Endothelial cell of umbilical vein (primary cell): ENCODE measurements around the gene PKD2. TPM values are rescaled to one million over a fixed set of nuclear protein-coding genes. Genes with fewer than 3 reads are reported as not detected.

Experiments used
- BruUV-seq: library from RNA; stranded (reverse); fragments of 400-500 nt; replicated peaks from 2 replicates; lab custom pipeline; 2021; lab: Mats Ljungman, UMichigan
- CTCF ChIA-PET: fragments of 300-600, 350-600 bp; sonication (Branson Sonifier 250); formaldehyde crosslinking; loops from one replicate; lab custom pipeline; 2021; ENCODE audit warnings: antibody characterized with exemption, inconsistent platforms; lab: Charles Lee
- POLR2A ChIA-PET: fragments of 300-600, 350-600 bp; sonication (Branson Sonifier 250); formaldehyde crosslinking; loops from one replicate; lab custom pipeline; 2021; ENCODE audit warnings: antibody characterized with exemption, inconsistent platforms; lab: Charles Lee
- DNase-seq: peaks from one replicate; pipeline ENCODE4 v3.0.0-alpha.2; 2011; ENCODE audit warnings: low read depth, low spot score
- FAIRE-seq: peaks from 2 replicates; lab custom pipeline; 2011; peaks lifted over from hg19 to GRCh38; lab: Jason Lieb, UNC
- H2AFZ ChIP-seq: 2 replicates; pipeline ENCODE4 v1.6.0; 2012; ENCODE audit warnings: low read depth, low read length, control low read depth, inconsistent platforms
- H3K27ac ChIP-seq: 2 replicates; pipeline ENCODE4 v1.5.1; 2011; ENCODE audit warnings: low read depth, mild to moderate bottlenecking, control low read depth, low read length, moderate library complexity; ENCODE audit not compliant: insufficient read depth
- H3K27me3 ChIP-seq, 2 experiments: 2 replicates each; pipeline versions ENCODE4 v1.6.0 to v1.6.1; 2011; ENCODE audit warnings: low read length in 2 of 2, mixed read lengths in 1 of 2; ENCODE audit not compliant: control insufficient read depth in 2 of 2, insufficient read depth in 2 of 2
- H3K36me3 ChIP-seq, 2 experiments: 2 replicates in 1 of 2; 3 replicates in 1 of 2; pipeline ENCODE4 v1.5.1; 2011; ENCODE audit warnings: low read length in 2 of 2, mild to moderate bottlenecking in 1 of 2, moderate library complexity in 1 of 2; ENCODE audit not compliant: control insufficient read depth in 2 of 2, insufficient read depth in 2 of 2; ENCODE audit errors: extremely low read depth in 1 of 2
- H3K4me1 ChIP-seq: 3 replicates; pipeline ENCODE4 v1.5.1; 2011; ENCODE audit warnings: mild to moderate bottlenecking, low read length; ENCODE audit not compliant: control insufficient read depth, insufficient read depth; ENCODE audit errors: extremely low read depth
- H3K4me2 ChIP-seq: 2 replicates; pipeline ENCODE4 v1.6.1; 2011; ENCODE audit warnings: low read length, control low read depth, mixed read lengths; ENCODE audit not compliant: insufficient read depth
- H3K4me3 ChIP-seq, 3 experiments: fragments of 200-600 bp in 1 of 3; sonication (generic), shearing (Covaris generic) in 1 of 3; replicated peaks in 1 of 3; 2 replicates each; pipeline ENCODE4 v1.5.1; 2011 to 2016; ENCODE audit warnings: control low read depth in 3 of 3, low read length in 3 of 3, mild to moderate bottlenecking in 2 of 3, inconsistent platforms in 1 of 3, low read depth in 1 of 3, moderate library complexity in 1 of 3; ENCODE audit not compliant: insufficient read depth in 1 of 3
- H3K79me2 ChIP-seq: 2 replicates; pipeline ENCODE4 v1.6.0; 2012; ENCODE audit warnings: low read length, inconsistent platforms; ENCODE audit not compliant: control insufficient read depth, insufficient read depth
- H3K9ac ChIP-seq: replicated peaks from 2 replicates; pipeline ENCODE3; 2011; ENCODE audit warnings: low read length, control low read depth; ENCODE audit not compliant: insufficient read depth; ENCODE audit errors: extremely low read depth
- H3K9me1 ChIP-seq: replicated peaks from 3 replicates; pipeline ENCODE4 v1.6.0; 2011; ENCODE audit warnings: mild to moderate bottlenecking, low read length; ENCODE audit not compliant: control insufficient read depth, insufficient read depth; ENCODE audit errors: extremely low read depth
- H3K9me3 ChIP-seq: replicated peaks from 2 replicates; pipeline ENCODE4 v1.5.1; 2012; ENCODE audit warnings: low read length, inconsistent platforms; ENCODE audit not compliant: control insufficient read depth, insufficient read depth
- H4K20me1 ChIP-seq: replicated peaks from 2 replicates; pipeline ENCODE3; 2011; ENCODE audit warnings: mild to moderate bottlenecking, low read length; ENCODE audit not compliant: control insufficient read depth, insufficient read depth; ENCODE audit errors: extremely low read depth
- EZH2 ChIP-seq: IDR thresholded peaks from 2 replicates; pipeline ENCODE4 v1.6.1; 2012; ENCODE audit warnings: borderline replicate concordance, low read depth, mild to moderate bottlenecking, moderate library complexity, low read length, inconsistent platforms; ENCODE audit not compliant: severe bottlenecking
- FOS ChIP-seq: IDR thresholded peaks from 2 replicates; pipeline ENCODE4 v1.6.1; 2011; ENCODE audit warnings: mild to moderate bottlenecking, low read length, moderate library complexity, borderline replicate concordance; ENCODE audit not compliant: insufficient read depth
- JUN ChIP-seq: IDR thresholded peaks from 2 replicates; pipeline ENCODE4 v1.6.1; 2011; ENCODE audit warnings: borderline replicate concordance, low read depth; ENCODE audit not compliant: insufficient read length, insufficient read depth
- MAX ChIP-seq: IDR thresholded peaks from 2 replicates; pipeline ENCODE4 v1.6.1; 2011; ENCODE audit not compliant: insufficient read depth, insufficient read length
- POLR2AphosphoS5 ChIP-seq: IDR thresholded peaks from 2 replicates; pipeline ENCODE4 v1.6.1; 2012; ENCODE audit warnings: low read depth, mild to moderate bottlenecking, control low read depth, low read length, moderate library complexity; ENCODE audit not compliant: insufficient read depth
- dilution Hi-C: fragments of 300-500 bp; cut with MboI; formaldehyde crosslinking; loops from one replicate; pipeline ENCODE4 v1.15.0; 2019; ENCODE audit warnings: low sequenced_read_pairs; ENCODE audit not compliant: extremely low pct_ligation_motif_present
- intact Hi-C: fragments of 100-400 bp; cut with micrococcal nuclease; formaldehyde crosslinking; loops from one replicate; pipeline ENCODE4 v1.10.0; 2022
- polyA plus RNA-seq, 4 experiments: library from polyadenylated mRNA; depleted of rRNA in 3 of 4; stranded (reverse) in 3 of 4; unstranded in 1 of 4; fragments of >200 nt; gene quantifications; 2 replicates each; pipeline versions ENCODE4 v1.2.1 to v1.2.3, GENCODE V29; 2011 to 2012; ENCODE audit warnings: missing spikeins in 1 of 4
- total RNA-seq: library from RNA; stranded (reverse); gene quantifications from 2 replicates; pipeline ENCODE4 v1.2.3, GENCODE V29; 2021

The PKD2 gene
- total and polyA plus RNA-seq, 2 donors (not counting 3 experiments of a cell fraction or from before 2014, with no cell fraction given) = 23.1 to 27.0 TPM

- no peaks in the 10 kb centered on the region for H3K79me2 ChIP-seq
- DNase-seq = no peak
- ChIA-PET POLR2A (no interaction called here), CTCF (no interaction called here)
- H2AFZ ChIP-seq = no peak overlapping the region
- FAIRE-seq = no peak
- peaks cover 28% of the 10 kb centered on the region for H3K4me1 ChIP-seq
- H3K27me3 ChIP-seq = no peaks in the 10 kb centered on the region
- H3K4me2 ChIP-seq = no peak overlapping the region
- dilution Hi-C loops = no loop called here
- no peaks in the 10 kb centered on the region for H3K9me3 ChIP-seq
- intact Hi-C loops = loop anchor here (10.0 kb wide), 1 partner anchor 493 kb away; the partner anchor contains the start of gene HERC3
- BruUV-seq = no TSS peak
- no peak overlapping the region for H3K27ac ChIP-seq
- H4K20me1 ChIP-seq = no peaks in the 10 kb centered on the region
- no peak overlapping the region for H3K4me3 ChIP-seq
- no peaks in the 10 kb centered on the region for H3K9me1 ChIP-seq
- H3K36me3 ChIP-seq = no peaks in the 10 kb centered on the region
- no peak overlapping the region for H3K9ac ChIP-seq
- no peak for TF ChIP-seq JUN
- no peak for TF ChIP-seq POLR2AphosphoS5
- TF ChIP-seq MAX = no peak
These were observed 94.6 kb downstream of the PKD2 start for GRCh38 chr4:88102026-88102425.

DNA sequence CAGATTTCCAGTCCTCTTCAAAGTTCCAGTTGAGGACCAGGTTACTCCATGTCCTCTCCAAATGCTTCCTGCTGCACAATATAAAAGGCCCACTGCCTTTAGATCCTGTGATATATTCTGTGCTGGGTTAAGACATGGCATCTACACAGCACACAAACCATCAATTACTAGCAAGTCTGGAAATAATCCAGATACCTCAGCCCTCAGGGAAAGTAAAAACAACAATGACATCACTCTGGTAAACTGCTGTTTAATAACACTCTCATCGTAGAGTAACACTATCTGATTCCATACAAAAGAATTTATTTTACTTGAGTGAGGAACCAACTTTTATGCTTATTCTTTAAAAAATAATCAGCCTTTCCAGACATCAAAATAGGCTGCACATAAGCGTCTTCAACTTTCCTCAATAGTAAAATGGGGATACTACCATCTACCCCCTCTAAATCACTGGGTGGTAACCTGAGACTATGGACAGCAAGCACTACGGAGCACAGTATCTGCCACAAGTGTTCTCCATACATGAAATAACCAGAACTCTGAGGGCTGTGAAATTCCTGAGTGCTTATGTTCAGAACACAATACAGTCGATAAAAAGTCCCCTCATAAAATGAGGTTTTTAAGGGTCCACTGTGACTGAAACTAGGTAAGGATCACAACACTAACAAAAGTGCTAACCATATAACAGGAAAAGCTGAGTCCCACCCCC lies 97.6 kb downstream of the PKD2 start:
- Histone ChIP-seq H3K4me3 (peak overlapping the region in 1 of 3 experiments; percentile 27), H3K9me3 (no peaks in the 10 kb centered on the region), H2AFZ (peak overlapping the region; percentile 20), H3K27me3 (no peaks in the 10 kb centered on the region), H3K27ac (peak overlapping the region; percentile 93), H3K36me3 (no peaks in the 10 kb centered on the region), H4K20me1 (no peaks in the 10 kb centered on the region), H3K79me2 (no peaks in the 10 kb centered on the region), H3K4me1 (peaks cover 37% of the 10 kb centered on the region), H3K4me2 (peak overlapping the region; percentile 55), H3K9ac (peak overlapping the region; percentile 27), H3K9me1 (no peaks in the 10 kb centered on the region)
- FAIRE-seq (peak; percentile 71), DNase-seq (peak; percentile 87)
- POLR2A ChIA-PET = no interaction called here
- CTCF ChIA-PET = interaction anchor here (1.4 to 2.0 kb wide), 3 partner anchors 21 to 114 kb away, joined by 3 to 7 read pairs (median 5); no protein-coding TSS in a partner anchor
- intact Hi-C loops = loop anchor here (2.0 to 10.0 kb wide), 6 partner anchors 33 to 490 kb away; partner anchors contain the start of genes HERC3, HERC5, PKD2 and PPM1K
- peak; percentile 23 for TF ChIP-seq FOS
- TF ChIP-seq EZH2 = no peak
- TF ChIP-seq JUN = peak; percentile 69
- BruUV-seq = TSS peak; percentile 64
- dilution Hi-C loops = no loop called here
